ENCODE data around the gene SNX5. TPM values are rescaled to one million over a fixed set of nuclear protein-coding genes. Genes with fewer than 3 reads are reported as not detected.
A peak's percentile ranks its signal among the peaks of the same experiment; 100 is the strongest.

The SNX5 gene
- total and polyA plus RNA-seq, 2 of the 8 experiments (the other 6 are each of a cell fraction or from before 2014, with no cell fraction given) = 155 to 194 TPM

DNA sequence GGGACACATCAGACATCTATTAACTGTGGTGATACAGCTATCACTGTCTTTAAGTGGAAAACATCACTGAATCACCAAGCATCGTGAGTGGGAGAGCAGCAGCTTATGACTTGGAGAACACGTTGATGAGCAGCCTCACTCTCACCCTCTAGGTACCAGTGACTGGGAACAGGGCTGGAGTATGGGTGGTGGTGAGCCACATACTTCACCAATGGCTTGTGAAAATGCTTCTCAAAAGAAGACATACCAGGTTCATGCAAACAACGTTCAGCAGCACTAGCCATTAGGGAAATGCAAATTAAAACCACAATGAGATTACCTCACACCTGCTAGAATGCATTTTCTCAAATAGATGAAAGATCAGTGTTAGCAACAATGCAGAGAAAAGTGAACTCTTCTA is 25.3 kb downstream of the SNX5 start:
- Histone ChIP-seq H3K27me3 (replicated peaks in 1 of 4; ENCODE audit: control insufficient read depth in 3 of 4, extremely low read depth in 1 of 4, insufficient read depth in 3 of 4, low read length in 3 of 4) (no peaks in the 10 kb centered on the region), H3K4me2 (ENCODE audit: insufficient read depth in 1 of 2, low read depth in 2 of 2, low read length in 2 of 2) (no peak overlapping the region), H2BK120ac (replicated peaks; ENCODE audit: low read depth, low read length) (no peak overlapping the region), H3K36me3 (ENCODE audit: control insufficient read depth in 2 of 4, insufficient read depth in 4 of 4, low read length in 3 of 4) (peaks cover 38 to 76% (median 66%) of the 10 kb centered on the region in 4 experiments), H3K4me1 (replicated peaks in 1 of 4; ENCODE audit: control insufficient read depth in 3 of 4, insufficient read depth in 4 of 4, low read length in 3 of 4) (peaks cover 10 to 18% (median 15%) of the 10 kb centered on the region in 4 experiments), H3K79me1 (ENCODE audit: low read depth, low read length) (no peaks in the 10 kb centered on the region; the same call in 1 of the 2 replicates), H3K9me3 (ENCODE audit: insufficient read depth in 2 of 2, low read depth in 1 of 2, low read length in 1 of 2) (no peaks in the 10 kb centered on the region), H4K91ac (replicated peaks; ENCODE audit: insufficient read length, low read length) (no peak overlapping the region), H3K79me2 (ENCODE audit: control insufficient read depth in 1 of 2, insufficient read depth in 2 of 2, low read length in 2 of 2) (peaks cover 0 to 27% of the 10 kb centered on the region in 2 experiments; a peak in 3 of 4 replicates), H2BK12ac (ENCODE audit: low read depth, low read length) (no peak overlapping the region), H3K18ac (ENCODE audit: extremely low read depth, low read length) (no peak overlapping the region), H3K9ac (replicated peaks in 1 of 4; ENCODE audit: extremely low read depth in 1 of 4, low read depth in 3 of 4, low read length in 3 of 4) (no peak overlapping the region), H4K20me1 (replicated peaks in 1 of 2; ENCODE audit: control insufficient read depth in 1 of 2, insufficient read depth in 2 of 2, low read length in 2 of 2) (peaks cover 7 to 27% of the 10 kb centered on the region in 2 experiments), H3K23ac (ENCODE audit: insufficient read length) (no peak overlapping the region), H2BK15ac (ENCODE audit: low read length) (no peak overlapping the region), H4K5ac (ENCODE audit: insufficient read length, low read depth, low read length) (no peak overlapping the region), H3K4ac (replicated peaks; ENCODE audit: insufficient read length, low read depth, low read length) (no peak overlapping the region), H3K23me2 (ENCODE audit: low read depth, low read length) (no peaks in the 10 kb centered on the region), H3K14ac (ENCODE audit: insufficient read length) (no peak overlapping the region), H3K4me3 (ENCODE audit: extremely low read depth in 1 of 4, insufficient read depth in 2 of 4, low read depth in 3 of 4, low read length in 4 of 4) (no peak overlapping the region), H4K8ac (ENCODE audit: extremely low read depth, insufficient read depth, low read length) (no peak overlapping the region), H2AK5ac (ENCODE audit: low read depth, low read length) (no peak overlapping the region), H3K27ac (ENCODE audit: low read depth, low read length) (no peak overlapping the region), H2BK20ac (ENCODE audit: low read length) (no peak overlapping the region), H2AFZ (ENCODE audit: low read length) (no peak overlapping the region), H2BK5ac (ENCODE audit: low read depth, low read length) (no peak overlapping the region), H3K56ac (replicated peaks; ENCODE audit: insufficient read length, low read depth, low read length) (no peak overlapping the region)
- 85% methylated on average over 3 of the region's 3 CpGs; no CpG with 5 or more reads in 1 of the 2 experiments for WGBS, 2 experiments (ENCODE audit: extremely low coverage in 1 of 2, insufficient coverage in 1 of 2, insufficient read length in 1 of 2, insufficient replicate concordance in 2 of 2, low coverage in 1 of 2, low lambda C conversion rate in 2 of 2, missing lambda C conversion rate in 1 of 2)
- ChIA-PET POLR2A (ENCODE audit: partially characterized antibody) (interaction anchor here (0.7 to 0.9 kb wide), 2 partner anchors 8 to 12 kb away, joined by 3 to 5 read pairs; no protein-coding TSS in a partner anchor), CTCF (ENCODE audit: partially characterized antibody) (interaction anchor here (0.9 kb wide), 1 partner anchor 17 kb away, joined by 3 read pairs; no protein-coding TSS in a partner anchor)
- FAIRE-seq (no peak), DNase-seq (ENCODE audit: low read depth in 1 of 2, low spot score in 2 of 2) (no peak)
- TF ChIP-seq GTF2F1 (IDR thresholded peaks at IDR 0.05; ENCODE audit: borderline replicate concordance, low read depth, low read length) = no peak
- 0 out of 3 replicates have a peak, but pooled peaks of 1 of the 2 experiments have one; percentile 33 for TF ChIP-seq POLR2A (IDR thresholded peaks at IDR 0.05; ENCODE audit: control extremely low read depth in 1 of 2, low read depth in 2 of 2, low read length in 2 of 2)
- TF ChIP-seq POLR2AphosphoS5 (IDR thresholded peaks at IDR 0.05; ENCODE audit: low read depth, low read length) = peak; percentile 41; the same call in 1 of the 2 replicates
